ENCODE results near the gene CDK13.

Gene CDK13

DNA sequence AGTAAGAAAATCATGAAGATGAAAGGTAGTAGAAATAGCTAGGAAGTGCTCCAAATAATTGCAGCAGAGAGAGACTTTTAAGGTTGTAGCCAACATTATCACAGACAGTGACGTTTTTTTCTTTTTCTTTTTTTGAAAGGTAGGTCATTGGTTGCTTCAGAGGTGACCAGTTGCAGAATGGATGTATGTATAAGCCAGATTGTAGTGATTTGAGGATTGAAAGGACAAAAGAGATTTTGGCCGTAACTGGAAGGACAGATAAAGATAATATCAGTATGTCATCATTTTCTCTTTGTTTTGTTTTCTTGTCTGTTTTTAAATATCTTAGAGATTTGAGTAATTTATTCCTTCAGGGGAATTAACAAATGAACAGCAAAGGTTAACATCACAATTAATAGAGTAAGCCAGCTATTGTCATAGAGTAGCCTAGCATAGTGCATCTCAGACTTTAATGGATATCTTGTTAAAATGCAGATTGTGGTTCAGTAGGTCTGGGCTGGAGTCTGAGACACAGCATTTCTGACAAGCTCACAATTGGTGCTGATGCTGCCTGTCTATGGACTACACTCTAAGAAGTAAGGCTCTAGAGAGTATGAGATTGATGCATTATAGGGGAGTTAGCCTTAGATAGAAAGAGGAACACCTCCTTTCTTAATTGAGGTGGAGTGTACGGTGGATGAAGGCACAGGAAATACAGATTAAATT is 28.3 kb downstream of the CDK13 start:
- H3K4me3 ChIP-seq (ENCODE audit: low read length): peak overlapping the region; percentile 39
- H3K9me3 ChIP-seq (ENCODE audit: insufficient read depth, low read depth, low read length): no peaks in the 10 kb centered on the region
- peak overlapping the region; percentile 74 for H3K27ac ChIP-seq (ENCODE audit: low read depth, low read length)
- no peaks in the 10 kb centered on the region for H3K36me3 ChIP-seq (ENCODE audit: insufficient read depth, low read length)
- H3K27me3 ChIP-seq (ENCODE audit: insufficient read depth, low read length): no peaks in the 10 kb centered on the region
- peaks cover 42% of the 10 kb centered on the region for H3K4me1 ChIP-seq (ENCODE audit: insufficient read depth, low read length)
- H3K9ac ChIP-seq (ENCODE audit: low read depth, low read length): peak overlapping the region; percentile 23; the same call in 1 of the 2 replicates
- WGBS: 45% methylated on average over 3 of the region's 3 CpGs

DNA sequence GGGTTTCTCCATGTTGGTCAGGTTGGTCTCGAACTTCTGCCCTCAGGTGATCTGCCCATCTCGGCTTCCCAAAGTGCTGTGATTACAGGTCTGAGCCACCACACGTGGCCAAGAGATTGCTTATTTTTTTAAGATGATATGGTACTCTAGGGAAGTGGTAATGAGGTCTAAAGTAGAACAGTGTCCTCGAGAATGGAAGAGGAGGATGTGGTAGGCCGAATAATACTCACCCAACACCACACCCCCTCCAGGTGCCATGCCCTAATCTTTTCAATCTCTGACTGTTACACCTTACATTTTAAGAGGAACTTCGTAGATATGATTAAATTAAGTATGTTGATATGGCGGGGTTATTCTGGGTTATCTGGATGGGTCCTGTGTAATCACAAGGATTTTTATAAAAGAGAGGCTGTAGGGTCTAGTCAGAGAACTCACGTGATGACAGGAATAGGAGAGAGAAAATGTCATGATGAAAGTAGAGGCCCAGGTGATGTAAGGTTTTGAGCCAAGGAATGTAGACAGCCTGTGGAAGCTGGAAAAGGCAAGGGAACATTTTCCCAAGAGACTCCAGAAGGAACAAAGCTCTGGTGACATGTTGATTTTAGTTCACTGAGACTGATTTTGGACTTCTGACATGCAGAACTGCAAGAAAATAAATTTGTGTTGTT is 29.5 kb downstream of the CDK13 start:
- WGBS: 86% methylated on average over 6 of the region's 8 CpGs
- Histone ChIP-seq H3K4me1 (ENCODE audit: insufficient read depth, low read length) (peaks cover 42% of the 10 kb centered on the region), H3K27me3 (ENCODE audit: insufficient read depth, low read length) (no peaks in the 10 kb centered on the region), H3K27ac (ENCODE audit: low read depth, low read length) (no peak overlapping the region), H3K4me3 (ENCODE audit: low read length) (no peak overlapping the region), H3K9me3 (ENCODE audit: insufficient read depth, low read depth, low read length) (no peaks in the 10 kb centered on the region), H3K36me3 (ENCODE audit: insufficient read depth, low read length) (no peaks in the 10 kb centered on the region), H3K9ac (ENCODE audit: low read depth, low read length) (no peak overlapping the region)

DNA sequence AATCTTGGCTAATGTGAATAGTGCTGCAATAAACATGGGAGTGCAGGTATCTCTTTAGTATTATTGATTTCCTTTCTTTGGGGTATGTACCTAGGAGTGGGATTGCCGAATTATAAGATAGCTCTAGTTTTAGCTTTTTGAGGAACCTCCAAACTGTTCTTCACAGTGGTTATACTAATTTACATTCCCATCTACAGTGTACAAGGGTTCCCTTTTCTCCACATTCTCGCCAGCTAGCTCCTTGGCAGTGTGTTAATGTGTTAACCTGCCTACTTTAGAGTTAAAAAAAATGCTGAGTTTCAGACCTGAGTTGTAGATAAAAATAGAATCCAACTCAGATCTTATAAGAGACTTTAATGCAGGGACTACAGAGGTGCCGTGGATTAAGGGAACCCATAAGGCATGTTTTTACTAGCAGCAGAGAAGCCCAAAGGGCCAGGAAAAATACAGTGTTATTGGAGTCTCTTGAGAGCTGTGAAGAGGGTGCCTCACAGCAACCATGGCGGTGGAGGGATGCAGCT is 35.4 kb downstream of the CDK13 start:
- Histone ChIP-seq H3K4me1 (ENCODE audit: insufficient read depth, low read length) (peaks cover 15% of the 10 kb centered on the region), H3K36me3 (ENCODE audit: insufficient read depth, low read length) (peaks cover 16% of the 10 kb centered on the region), H3K27ac (ENCODE audit: low read depth, low read length) (no peak overlapping the region; the same call in 1 of the 2 replicates), H3K27me3 (ENCODE audit: insufficient read depth, low read length) (no peaks in the 10 kb centered on the region), H3K4me3 (ENCODE audit: low read length) (no peak overlapping the region), H3K9ac (ENCODE audit: low read depth, low read length) (no peak overlapping the region), H3K9me3 (ENCODE audit: insufficient read depth, low read depth, low read length) (no peaks in the 10 kb centered on the region)
- 88% methylated on average over 3 of the region's 4 CpGs for WGBS

GRCh38 chr7:39987641-39988347 is 37.7 kb downstream of the CDK13 start:
- Histone ChIP-seq H3K4me3 (ENCODE audit: low read length) (no peak overlapping the region), H3K36me3 (ENCODE audit: insufficient read depth, low read length) (peaks cover 19% of the 10 kb centered on the region), H3K27me3 (ENCODE audit: insufficient read depth, low read length) (no peaks in the 10 kb centered on the region), H3K9ac (ENCODE audit: low read depth, low read length) (no peak overlapping the region), H3K4me1 (ENCODE audit: insufficient read depth, low read length) (peaks cover 11% of the 10 kb centered on the region), H3K27ac (ENCODE audit: low read depth, low read length) (no peak overlapping the region), H3K9me3 (ENCODE audit: insufficient read depth, low read depth, low read length) (no peaks in the 10 kb centered on the region)
- WGBS: 92% methylated on average over 7 of the region's 9 CpGs

- WGBS: 97% methylated on average over 6 of the region's 6 CpGs
- Histone ChIP-seq H3K27me3 (ENCODE audit: insufficient read depth, low read length) (no peaks in the 10 kb centered on the region), H3K4me3 (ENCODE audit: low read length) (no peak overlapping the region), H3K9ac (ENCODE audit: low read depth, low read length) (no peak overlapping the region), H3K27ac (ENCODE audit: low read depth, low read length) (no peak overlapping the region), H3K36me3 (ENCODE audit: insufficient read depth, low read length) (peaks cover 49% of the 10 kb centered on the region), H3K4me1 (ENCODE audit: insufficient read depth, low read length) (no peaks in the 10 kb centered on the region), H3K9me3 (ENCODE audit: insufficient read depth, low read depth, low read length) (no peaks in the 10 kb centered on the region)
Measured at GRCh38 chr7:40000734-40001315, 50.8 kb downstream of the CDK13 start.

DNA sequence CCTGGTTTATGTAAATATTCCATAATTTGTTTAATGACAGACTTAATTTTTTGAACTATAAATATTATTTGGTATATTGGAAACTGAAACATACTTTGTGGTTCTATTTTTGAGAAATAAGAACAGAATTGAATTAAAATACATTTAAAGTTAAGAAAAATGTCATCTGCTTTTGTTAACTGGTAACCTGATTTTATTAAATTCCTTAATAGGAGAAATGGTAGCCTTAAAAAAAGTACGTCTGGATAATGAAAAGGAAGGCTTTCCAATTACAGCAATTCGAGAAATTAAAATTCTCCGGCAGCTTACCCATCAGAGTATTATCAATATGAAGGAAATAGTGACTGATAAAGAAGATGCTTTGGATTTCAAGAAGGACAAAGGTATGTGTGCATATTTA is 51.6 kb downstream of the CDK13 start:
- no peak overlapping the region for H3K4me3 ChIP-seq (ENCODE audit: low read length)
- WGBS: 97% methylated on average over 3 of the region's 3 CpGs
- no peaks in the 10 kb centered on the region for H3K9me3 ChIP-seq (ENCODE audit: insufficient read depth, low read depth, low read length)
- H3K9ac ChIP-seq (ENCODE audit: low read depth, low read length): no peak overlapping the region
- no peaks in the 10 kb centered on the region for H3K4me1 ChIP-seq (ENCODE audit: insufficient read depth, low read length)
- H3K27me3 ChIP-seq (ENCODE audit: insufficient read depth, low read length): no peaks in the 10 kb centered on the region
- H3K27ac ChIP-seq (ENCODE audit: low read depth, low read length): no peak overlapping the region
- H3K36me3 ChIP-seq (ENCODE audit: insufficient read depth, low read length): peaks cover 49% of the 10 kb centered on the region

DNA sequence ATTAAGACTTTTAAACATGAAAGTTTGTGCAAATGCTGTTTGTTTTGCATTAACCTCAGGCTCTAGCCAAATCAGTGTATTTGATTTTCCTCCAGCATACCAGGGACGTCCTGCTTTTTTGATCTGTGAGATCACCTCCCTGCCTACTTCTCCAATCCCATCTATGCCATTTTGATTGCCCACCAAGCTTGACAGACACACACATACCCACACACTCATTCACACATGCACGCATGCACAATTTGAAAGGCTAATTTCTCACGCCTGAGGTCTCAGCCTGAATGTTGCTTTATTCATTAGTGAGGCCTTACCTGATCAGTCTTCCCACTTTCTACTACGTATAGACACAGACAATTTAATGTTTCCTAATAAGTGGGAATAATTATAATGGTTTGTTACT is 53.5 kb downstream of the CDK13 start:
- Histone ChIP-seq H3K4me1 (ENCODE audit: insufficient read depth, low read length) (no peaks in the 10 kb centered on the region; the same call in 1 of the 2 replicates), H3K27ac (ENCODE audit: low read depth, low read length) (no peak overlapping the region), H3K9ac (ENCODE audit: low read depth, low read length) (no peak overlapping the region), H3K9me3 (ENCODE audit: insufficient read depth, low read depth, low read length) (no peaks in the 10 kb centered on the region), H3K36me3 (ENCODE audit: insufficient read depth, low read length) (peaks cover 38% of the 10 kb centered on the region), H3K4me3 (ENCODE audit: low read length) (no peak overlapping the region), H3K27me3 (ENCODE audit: insufficient read depth, low read length) (no peaks in the 10 kb centered on the region)
- 87% methylated on average over 3 of the region's 4 CpGs for WGBS

- 89% methylated on average over 1 of the region's 2 CpGs for WGBS
- H3K27me3 ChIP-seq (ENCODE audit: insufficient read depth, low read length): no peaks in the 10 kb centered on the region
- H3K27ac ChIP-seq (ENCODE audit: low read depth, low read length): no peak overlapping the region
- H3K4me1 ChIP-seq (ENCODE audit: insufficient read depth, low read length): no peaks in the 10 kb centered on the region; the same call in 1 of the 2 replicates
- no peaks in the 10 kb centered on the region for H3K9me3 ChIP-seq (ENCODE audit: insufficient read depth, low read depth, low read length)
- H3K9ac ChIP-seq (ENCODE audit: low read depth, low read length): no peak overlapping the region
- no peak overlapping the region for H3K4me3 ChIP-seq (ENCODE audit: low read length)
- peaks cover 35% of the 10 kb centered on the region for H3K36me3 ChIP-seq (ENCODE audit: insufficient read depth, low read length)
Measured at GRCh38 chr7:40008223-40008815, 58.3 kb downstream of the CDK13 start.

DNA sequence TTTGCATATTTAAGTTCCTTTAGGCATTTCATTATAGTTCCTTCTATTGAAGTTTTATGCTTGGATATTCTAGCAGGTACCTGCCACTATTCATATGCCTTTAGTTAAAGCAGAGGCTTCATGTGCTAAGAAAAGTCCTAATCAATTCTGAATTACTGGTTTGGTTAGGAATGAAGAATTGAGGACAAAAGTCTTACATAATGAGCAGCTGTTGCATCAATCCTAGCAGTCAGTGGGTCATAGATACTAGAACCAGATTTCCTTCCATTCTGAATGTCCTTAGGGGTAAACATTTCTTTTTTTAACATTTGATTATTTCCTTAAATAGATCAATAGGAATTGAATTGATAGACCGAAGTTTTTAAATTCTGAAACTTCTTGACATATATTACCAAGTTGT is 59.2 kb downstream of the CDK13 start:
- WGBS: no CpG with 5 or more reads among the region's 1 CpG
- H3K36me3 ChIP-seq (ENCODE audit: insufficient read depth, low read length): peaks cover 26% of the 10 kb centered on the region

DNA sequence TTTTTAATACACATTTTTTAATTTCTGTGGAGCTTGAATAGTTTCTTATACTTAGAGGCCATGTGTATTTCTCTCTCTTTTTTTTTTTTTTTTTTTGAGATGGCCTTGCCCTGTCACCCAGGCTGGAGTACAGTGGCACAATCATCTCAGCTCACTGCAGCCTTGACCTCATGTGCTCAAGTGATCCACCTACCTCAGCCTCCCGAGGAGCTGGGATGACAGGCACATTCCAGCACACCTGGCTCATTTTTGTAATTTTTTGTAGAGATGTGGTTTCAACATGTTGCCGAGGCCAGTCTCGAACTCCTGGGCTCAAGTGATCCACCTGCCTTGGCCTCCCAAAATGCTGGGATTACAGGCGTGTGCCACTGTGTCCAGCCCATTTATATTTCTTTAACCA is 64.3 kb downstream of the CDK13 start:
- H3K27ac ChIP-seq (ENCODE audit: low read depth, low read length): no peak overlapping the region

More for the DNA sequence above, 59.2 kb downstream of the CDK13 start:
- Histone ChIP-seq H3K9ac (ENCODE audit: low read depth, low read length) (no peak overlapping the region), H3K27me3 (ENCODE audit: insufficient read depth, low read length) (no peaks in the 10 kb centered on the region), H3K4me1 (ENCODE audit: insufficient read depth, low read length) (no peaks in the 10 kb centered on the region; the same call in 1 of the 2 replicates), H3K27ac (ENCODE audit: low read depth, low read length) (no peak overlapping the region), H3K4me3 (ENCODE audit: low read length) (no peak overlapping the region), H3K9me3 (ENCODE audit: insufficient read depth, low read depth, low read length) (no peaks in the 10 kb centered on the region)

More for the DNA sequence above, 64.3 kb downstream of the CDK13 start:
- no peaks in the 10 kb centered on the region for H3K9me3 ChIP-seq (ENCODE audit: insufficient read depth, low read depth, low read length)
- no peak overlapping the region for H3K9ac ChIP-seq (ENCODE audit: low read depth, low read length)
- H3K27me3 ChIP-seq (ENCODE audit: insufficient read depth, low read length): no peaks in the 10 kb centered on the region
- H3K36me3 ChIP-seq (ENCODE audit: insufficient read depth, low read length): peaks cover 40% of the 10 kb centered on the region
- H3K4me1 ChIP-seq (ENCODE audit: insufficient read depth, low read length): no peaks in the 10 kb centered on the region
- WGBS: 92% methylated on average over 4 of the region's 4 CpGs
- H3K4me3 ChIP-seq (ENCODE audit: low read length): no peak overlapping the region

All from HUES64 (cell line).